NOMO-1 treated with DMSO at 0.1 percent for 48 hours (cell line): ENCODE data around the gene GREB1L.

Experiments
- DNase-seq: peaks from one replicate; lab custom pipeline; 2025; ENCODE audit not compliant: unreplicated experiment; lab: John Stamatoyannopoulos, UW

Gene GREB1L

DNA sequence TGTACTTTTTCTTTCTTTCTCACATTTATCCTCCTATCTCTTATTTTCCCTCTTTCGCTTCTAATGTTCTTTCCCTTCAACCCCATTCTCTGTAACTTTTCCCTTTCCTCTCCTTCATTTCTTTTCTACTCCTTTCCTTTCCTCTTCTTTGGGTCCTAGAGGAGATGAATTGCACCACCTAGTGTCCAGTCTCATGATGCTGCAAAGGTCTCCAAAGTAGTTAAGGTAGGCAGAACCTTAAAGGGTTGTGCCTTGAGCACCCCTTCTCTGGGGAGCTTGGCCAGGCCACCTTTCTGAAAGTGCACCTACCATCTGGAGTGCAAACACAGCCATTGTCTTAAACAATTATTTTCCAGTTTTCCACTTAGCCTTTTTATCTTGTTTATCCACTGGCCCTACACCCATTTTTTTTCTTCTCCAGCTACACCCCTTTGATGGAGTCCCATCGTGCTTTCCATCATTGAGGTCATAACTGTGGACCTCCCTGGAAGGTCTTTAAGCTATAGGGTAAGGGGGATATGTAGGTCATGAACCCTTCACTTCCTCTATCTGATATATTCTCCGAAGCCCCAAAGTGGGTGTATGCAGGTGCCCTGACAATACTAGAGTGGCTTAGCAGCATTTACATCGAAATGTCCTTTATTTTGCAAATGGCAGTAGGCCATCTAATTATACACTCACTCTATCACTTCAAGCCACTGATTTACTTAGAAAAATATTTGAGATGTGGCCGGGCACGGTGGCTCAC is 202.6 kb downstream of the GREB1L start:
- DNase-seq = peak; percentile 25

DNA sequence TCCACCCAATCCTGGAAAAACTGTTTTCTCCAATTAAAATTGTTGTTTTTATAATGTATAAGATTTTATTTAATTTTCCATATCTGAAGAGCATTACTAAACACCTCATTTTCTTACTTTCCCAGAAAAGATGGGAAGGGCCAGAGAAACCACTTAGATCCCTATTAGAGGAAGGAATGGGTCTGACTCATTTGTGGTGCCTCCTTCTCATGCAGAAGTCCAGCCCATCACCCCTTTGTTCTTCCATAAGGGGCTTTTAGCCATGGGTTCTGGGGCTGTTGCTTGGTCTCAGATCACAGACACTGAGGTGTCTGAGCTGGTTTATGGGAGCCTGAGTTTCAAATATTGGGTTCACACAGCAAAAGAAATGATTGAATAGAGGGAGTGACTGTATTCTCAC is 206.3 kb downstream of the GREB1L start:
- no peak for DNase-seq

DNA sequence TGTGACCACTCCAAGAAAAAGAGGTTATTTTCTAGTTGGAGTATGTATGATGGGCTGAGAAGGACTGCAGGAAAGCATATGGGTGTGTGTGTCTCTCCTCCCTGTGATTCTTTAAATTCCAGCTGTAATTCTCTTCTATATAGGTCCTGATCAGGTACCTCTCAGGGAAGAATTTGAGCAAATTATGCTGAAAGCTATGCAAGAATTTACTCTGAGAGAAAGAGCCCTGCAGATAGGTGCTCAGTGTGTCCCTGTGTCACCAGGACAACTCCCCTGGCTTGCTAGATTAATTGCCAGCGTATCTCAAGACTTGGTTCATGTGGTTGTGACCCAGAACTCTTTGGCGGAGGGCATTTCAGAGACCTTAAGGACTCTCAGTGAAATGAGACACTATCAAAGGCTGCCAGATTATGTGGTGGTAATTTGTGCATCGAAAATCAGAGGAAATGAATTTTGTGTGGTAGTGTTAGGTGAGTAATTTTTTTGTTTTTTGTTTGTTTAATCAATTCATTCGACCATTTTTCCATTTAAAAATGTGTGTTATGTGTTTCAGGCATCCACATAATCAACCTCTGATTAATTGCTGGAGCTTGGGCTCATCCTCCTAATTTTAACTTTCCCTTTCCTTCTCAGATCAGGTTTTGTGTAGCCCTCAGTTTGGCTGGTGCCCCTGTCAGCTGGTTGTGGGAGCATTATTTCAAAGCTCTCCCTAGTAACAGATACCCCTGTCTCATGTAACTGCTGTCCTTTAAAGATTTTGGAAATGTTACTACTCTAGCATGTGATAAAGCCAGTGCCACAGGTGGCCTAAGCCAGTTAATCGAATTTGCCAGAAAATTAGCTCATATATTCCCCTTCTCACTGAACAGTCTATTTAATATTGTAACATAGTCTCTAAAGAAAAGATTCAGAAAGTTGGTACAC is 207.6 kb downstream of the GREB1L start:
- DNase-seq = no peak

DNA sequence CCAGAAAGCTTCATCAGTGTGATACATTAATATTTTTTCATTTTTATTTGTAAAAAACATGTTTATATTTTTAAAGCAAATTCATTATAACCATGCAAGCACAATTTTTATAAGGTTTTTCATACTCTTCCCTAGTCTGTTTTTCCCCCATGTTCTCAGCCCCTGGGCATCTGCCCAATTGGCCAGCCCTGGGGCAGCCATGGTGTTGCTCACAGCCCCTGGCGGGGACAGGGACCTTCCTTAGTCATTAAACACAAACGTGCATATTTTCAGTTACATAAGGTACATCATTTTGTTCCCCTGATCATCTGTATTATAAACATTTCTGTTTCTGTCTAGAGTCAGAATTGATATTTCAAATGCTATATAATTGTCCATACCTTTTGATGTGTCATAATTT is 208.5 kb downstream of the GREB1L start:
- no peak for DNase-seq

DNA sequence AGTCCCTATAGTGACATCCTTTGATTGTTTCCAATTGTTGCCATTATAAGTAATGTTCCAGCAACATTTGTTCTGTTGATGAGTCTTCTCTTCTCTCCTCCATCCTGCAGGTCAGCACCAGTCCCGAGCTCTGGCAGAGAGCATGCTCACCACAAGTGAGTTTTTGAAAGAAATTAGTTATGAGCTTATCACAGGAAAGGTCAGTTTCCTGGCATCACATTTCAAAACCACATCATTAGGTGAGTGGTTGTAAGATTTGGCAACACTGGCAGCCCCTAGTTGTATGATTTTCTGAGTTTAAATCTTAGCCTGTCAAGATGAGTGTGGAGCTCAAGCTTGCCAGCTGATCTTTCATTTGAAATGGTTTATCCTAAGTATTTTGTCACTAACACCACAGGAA is 208.9 kb downstream of the GREB1L start:
- DNase-seq = peak; percentile 14

DNA sequence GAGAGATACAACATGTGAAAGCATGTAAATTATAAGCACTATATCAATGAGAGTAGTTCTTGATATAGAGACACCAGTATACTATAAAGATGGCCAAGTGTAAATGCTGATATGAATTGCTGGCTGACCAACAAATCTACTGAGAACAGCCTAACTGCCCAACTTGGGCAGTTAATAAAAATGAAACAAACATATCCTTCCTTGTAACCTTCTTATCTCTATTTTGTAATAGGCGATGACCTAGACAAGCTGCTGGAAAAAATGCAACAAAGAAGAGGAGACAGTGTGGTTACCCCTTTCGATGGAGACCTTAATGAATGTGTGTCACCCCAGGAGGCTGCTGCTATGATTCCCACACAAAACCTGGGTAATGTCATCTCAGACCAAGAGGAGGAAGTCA is 209.8 kb downstream of the GREB1L start:
- no peak for DNase-seq

DNA sequence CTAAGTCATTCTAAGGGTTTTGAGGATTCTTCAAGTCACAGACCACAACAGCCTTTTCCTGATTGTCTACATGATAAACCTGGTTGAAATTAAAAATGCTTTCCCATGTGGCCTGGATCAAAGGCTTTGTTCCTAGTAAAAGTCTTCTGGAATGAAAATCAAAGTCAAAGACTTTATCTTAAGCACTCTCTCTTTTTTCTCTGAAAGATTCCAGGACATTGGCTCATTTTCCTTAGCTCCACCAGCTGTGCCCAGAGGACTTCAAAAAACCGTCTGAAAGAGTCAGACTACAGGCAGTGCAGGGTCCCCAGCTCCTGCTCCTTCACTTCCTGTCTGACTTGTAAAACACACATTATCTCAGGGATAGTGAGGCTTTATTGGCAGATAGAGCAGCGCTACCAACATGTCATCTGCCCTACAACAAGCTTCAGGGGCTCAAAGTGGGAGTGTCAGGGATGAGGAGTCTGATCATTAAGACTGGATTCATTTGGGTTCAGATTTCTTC is 210.3 kb downstream of the GREB1L start:
- DNase-seq = no peak

DNA sequence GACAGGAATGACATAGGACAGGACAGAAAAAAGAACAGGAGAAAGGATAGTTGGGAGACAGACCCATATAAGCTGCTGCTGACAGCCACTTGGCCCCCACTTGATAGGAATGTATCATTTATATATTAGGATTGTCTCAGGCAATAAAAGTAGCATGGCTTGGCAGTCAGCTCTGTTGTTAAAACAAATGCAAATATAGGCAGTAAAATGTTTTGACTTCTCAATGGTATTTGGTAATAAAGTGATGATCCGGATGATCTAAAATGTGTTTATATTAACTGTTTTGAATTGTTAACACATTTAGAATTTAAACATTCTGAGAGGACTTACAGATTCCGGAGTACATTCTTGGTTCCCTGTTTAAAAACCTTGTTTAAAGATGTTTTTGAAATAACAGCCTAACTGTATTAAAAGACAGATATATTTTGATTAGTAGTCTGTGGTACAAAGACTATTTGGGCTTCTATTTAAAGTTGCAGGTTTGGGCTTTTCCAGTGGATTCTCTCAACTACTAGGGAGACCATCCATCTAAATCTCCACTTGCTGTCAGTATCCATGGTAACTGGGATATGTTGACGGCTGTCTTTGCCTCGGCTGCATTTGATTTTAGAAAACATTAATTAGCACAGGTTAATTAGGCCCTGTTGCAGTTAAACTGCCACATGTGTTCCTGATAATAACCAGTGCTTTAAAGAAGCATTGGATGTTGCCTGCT is 210.9 kb downstream of the GREB1L start:
- no peak for DNase-seq

DNA sequence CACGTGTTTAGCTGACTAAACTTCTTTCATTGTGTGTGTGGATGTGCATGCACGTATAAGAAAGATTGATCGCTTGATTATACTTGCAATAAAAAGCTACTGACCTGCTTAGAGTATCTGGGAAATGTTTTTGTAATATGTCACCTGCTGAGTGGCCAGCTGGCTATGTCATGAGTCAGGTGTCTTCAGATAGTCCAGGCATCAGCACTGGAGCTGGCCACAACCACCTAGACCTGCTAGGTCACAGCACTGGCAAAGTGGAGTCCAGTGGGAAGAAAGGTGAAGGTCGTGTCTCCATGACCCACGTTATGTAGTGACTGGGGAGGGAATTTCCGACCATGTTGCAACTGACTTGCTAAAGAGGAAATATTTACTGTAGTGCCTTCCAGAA is 211.5 kb downstream of the GREB1L start:
- no peak for DNase-seq

DNA sequence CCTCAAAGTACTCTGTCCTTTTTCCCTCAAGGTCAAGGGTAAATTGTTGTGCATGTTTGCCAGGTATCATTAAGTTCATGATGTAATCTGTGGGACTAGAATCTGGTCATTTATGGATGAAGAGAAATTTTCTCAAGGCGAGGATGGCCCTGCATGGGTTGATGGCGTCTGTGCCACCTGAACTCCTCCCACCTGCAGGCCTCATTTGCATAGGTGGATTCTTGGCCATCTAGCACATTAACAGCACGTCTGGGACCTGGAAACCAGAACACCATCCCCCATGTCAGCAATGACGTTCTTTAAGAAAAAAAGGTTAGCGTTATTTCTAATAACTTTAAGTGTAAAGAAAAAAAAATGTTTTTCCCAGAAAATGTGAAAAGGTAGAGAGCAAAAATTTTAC is 212.7 kb downstream of the GREB1L start:
- DNase-seq = no peak

DNA sequence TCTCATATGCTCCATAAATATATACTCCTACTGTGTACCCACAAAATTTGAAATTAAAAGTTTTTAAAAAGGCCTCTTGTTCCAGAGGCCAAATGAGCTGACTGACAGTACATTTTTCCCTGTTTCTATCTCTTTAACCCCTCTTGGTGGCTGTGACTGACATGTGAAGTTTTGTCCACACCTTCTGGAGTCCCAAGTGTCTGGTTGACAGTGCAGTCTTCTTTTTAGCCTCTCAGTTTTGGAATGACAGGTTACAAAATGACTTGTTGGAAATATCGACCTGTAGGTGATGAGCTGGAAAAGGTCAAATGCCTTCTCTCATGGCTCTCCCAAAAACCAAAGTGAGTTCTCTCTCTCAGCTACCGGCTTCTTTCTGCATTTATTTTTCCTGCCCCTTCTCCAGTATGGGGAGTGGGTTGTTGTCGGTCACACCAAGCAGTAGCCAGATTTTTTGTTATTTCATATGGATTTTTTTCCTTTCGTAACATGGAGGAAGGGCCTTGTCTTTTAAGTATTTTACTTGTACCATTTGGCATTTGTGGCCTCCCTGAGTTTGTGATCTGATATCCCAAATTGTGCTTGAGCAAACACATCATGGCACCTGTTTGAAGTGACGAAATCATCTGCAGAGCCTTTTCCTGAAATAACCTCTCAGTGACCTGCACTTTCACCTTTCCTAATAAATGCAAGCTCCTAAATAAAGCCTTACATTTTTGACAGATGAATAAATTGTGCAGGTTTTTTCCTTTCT is 214.6 kb downstream of the GREB1L start:
- DNase-seq = no peak

DNA sequence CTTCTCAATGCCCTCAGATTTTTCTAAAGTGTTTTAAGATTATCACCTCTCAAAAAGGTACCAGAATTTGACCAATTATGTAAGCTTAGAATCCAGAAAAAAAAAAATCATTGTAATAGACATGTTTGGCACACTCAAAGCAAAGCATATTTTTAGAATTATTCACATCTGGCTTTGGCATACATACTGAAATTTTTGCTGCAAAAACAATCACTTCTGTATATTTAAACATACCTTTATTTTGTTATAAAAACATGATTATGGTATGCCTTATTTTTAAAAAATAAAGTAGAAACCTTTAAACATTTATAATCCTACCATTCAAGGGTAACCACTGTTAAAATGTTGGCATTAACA is 215.1 kb downstream of the GREB1L start:
- DNase-seq = no peak

DNA sequence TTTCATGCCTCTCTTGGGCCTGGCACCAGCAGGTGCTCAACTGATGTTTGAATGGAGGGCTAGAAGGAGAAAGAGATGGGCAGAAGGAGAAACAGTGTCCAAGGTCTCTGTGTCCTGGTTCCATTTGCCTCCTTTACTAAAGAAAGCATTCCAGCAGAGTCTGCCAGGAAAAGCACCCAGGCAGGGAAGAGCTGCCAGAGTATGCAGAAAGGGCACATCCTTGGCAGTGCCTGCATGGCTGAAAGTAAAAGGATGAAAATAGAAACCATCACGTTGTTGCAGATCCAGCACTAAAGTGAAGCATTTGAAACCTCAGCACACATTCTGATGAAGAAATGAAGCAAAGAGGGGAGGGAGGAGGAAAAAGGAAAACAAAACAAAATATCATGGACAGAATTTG is 216.3 kb downstream of the GREB1L start:
- no peak for DNase-seq

DNA sequence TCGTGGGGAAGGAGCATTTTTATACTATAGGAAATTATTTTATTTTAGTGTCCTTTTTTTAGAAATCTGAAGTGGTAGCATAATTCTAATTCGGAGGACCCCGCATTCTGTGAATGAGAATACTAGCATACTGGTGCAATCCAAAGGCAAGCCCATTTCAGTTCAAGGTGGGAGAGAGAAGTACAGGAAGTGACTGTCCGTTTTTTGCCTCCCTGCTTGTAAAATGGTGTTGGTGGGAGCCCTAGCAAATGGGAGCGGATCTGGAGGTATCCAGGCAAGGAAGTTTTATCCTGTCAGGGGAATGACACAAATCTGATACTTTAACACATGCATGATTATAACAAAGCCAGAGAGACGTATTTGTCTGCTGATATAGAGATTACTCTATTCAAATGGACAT is 216.8 kb downstream of the GREB1L start:
- no peak for DNase-seq

DNA sequence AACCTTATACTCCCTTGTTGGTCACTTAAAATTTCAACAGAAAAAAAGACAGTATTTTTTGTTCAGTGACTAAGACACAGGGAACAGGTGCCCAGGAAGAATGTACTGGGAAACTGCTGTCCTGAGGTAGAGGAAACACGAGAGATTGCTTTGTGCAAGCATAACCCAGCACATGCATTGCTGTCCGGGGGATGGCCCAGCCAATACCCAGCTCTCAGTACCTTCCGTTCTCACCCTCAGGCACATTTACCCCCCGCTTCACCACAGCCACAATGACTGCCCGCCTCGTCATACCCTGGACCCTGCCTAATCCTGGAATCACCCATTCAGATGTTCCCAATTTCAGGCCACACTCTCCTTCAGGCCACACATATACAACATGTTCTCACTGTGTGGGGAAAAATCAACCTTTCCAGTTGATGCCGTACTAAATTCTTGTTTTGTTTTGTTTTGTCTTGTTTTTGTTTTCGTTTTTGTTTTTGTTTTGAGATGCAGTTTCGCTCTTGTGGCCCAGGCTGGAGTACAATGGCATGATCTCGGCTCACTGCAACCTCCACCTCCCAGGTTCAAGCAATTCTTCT is 217.8 kb downstream of the GREB1L start:
- no peak for DNase-seq

DNA sequence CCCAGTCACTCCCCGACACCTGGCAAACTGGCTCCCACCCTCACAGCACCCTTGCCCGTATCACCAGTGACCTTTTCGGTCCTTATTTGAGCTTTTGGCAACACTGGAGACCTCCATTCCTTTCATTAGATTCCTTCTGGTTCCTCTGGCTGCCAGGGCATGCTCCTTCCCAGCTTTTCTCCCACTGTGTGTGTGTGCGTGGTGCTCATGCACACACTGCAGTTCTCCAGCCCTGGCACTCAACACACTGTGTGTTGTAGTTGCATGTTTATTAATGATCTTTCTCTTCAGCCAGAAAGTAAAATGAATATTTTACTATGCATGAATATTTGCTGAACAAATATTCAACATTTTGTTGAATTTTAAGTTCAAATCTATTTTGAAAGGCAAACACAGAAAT is 219.4 kb downstream of the GREB1L start:
- DNase-seq = no peak

DNA sequence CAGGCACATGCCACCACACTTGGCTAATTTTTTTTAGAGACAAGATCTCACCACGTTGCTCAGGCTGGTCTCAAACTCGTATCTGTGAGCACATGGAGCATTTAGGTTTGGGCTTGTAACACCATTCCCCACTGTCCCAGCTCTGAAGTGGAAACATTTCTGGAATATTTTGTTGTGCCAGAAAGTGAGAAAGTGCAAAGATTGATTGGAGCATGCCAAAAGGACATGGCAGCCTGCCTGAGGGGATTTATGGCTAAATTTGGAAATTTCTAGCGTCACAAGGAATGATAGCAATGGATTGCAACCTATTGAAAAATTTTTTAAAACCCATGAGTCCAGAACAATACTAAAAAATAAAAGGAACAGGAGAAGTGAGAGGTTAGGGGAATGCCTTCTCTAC is 221.7 kb downstream of the GREB1L start:
- DNase-seq = no peak

DNA sequence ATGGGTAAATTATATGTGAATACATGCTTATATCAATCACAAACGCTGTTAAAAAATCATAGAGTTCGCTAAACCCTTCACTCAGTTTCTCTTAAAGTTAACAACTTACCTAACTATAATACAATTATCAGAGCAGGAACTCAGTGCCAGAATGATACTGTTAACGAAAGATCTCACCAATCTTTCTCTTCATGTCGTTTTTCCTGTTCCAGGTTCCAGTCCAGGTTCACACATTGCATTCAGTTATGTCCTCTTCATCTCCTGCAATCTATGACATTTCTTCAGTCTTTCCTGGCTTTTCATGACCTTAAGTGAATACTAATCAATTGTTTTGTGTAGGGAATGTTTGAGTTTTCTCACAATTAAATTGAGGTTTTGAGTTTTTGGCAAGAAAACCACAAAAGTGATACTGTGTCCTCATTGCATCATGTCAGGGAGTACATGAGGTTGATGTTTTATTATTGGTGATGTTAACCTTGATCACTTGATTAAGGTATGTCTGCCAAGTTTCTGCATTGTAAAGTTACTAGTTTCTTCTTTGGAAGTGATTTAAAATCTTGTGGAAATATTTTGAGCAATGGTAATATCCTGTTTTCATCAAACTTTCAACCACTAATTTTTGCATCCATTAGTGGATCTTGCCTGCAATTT is 226.6 kb downstream of the GREB1L start:
- DNase-seq = no peak

DNA sequence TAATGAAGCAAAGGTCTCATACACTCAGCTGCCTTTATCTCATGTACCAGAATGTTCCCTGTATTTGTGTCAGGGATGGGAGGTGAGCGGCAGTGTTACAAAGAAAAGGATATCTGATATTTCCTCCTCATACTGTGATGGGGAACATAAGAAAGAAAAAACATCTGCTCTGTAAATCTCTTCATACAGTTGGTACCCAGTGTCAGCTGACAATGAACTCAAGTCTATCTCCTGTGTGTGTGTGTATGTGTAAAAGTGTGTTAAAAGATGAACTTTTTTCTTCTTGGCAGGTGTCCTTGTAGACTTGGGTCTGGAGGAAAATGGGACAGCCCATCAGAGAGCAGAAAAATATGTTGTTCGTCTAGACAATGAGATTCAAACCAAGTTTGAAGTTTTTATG is 230.7 kb downstream of the GREB1L start:
- DNase-seq = no peak

DNA sequence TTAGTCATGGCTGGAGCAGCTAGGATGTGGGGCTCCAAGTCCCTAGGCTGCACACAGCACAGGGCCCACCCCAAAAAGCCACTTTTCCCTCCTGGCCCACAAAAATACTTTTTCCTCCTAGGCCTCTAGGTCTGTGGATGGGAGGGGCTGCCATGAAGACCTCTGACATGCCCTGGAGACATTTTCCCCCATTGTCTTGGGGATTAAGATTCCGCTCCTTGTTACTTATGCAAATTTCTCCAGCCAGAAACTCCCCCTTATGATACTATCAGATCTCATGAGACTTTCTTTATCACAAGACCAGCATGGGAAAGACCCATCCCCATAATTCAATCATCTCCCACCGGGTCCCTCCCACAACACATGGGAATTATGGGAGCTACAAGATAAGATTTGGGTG is 232.6 kb downstream of the GREB1L start:
- DNase-seq = no peak
